Erythroblast (primary cell): ENCODE data around the gene DDX54.

Source experiments
- DNase-seq, 2 experiments: peaks; one replicate each; lab custom pipeline; 2025; lab: John Stamatoyannopoulos, UW
- GATA1 ChIP-seq: IDR thresholded peaks from 2 replicates; pipeline ENCODE4 v1.6.1; 2011; ENCODE audit warnings: low read depth, mild to moderate bottlenecking, control low read depth, low read length, moderate library complexity
- POLR2A ChIP-seq: IDR thresholded peaks from 2 replicates; pipeline ENCODE4 v1.6.1; 2011; ENCODE audit warnings: mild to moderate bottlenecking, low read length

The DDX54 gene

DNA sequence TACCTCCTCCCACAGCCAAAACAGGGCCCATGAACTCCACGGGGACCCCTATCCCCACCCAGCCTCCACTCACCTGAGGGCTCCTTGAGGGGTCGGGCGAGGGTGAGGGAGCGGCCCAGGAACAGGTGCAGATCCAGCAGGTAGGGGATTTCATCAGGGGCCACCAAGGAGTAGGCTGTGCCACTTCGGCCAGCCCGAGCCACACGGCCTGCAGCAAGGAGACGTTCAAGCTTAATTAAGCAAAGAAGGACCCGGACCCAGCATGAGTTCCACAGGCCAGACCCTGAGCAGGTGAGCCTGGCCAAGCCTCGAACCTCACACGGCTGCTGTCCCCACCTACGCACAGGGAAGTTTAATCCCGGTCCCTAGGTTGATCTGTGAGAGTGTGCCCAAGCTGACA is 15.6 kb downstream of the DDX54 start:
- TF ChIP-seq GATA1 (no peak), POLR2A (no peak)
- no peak for DNase-seq

DNA sequence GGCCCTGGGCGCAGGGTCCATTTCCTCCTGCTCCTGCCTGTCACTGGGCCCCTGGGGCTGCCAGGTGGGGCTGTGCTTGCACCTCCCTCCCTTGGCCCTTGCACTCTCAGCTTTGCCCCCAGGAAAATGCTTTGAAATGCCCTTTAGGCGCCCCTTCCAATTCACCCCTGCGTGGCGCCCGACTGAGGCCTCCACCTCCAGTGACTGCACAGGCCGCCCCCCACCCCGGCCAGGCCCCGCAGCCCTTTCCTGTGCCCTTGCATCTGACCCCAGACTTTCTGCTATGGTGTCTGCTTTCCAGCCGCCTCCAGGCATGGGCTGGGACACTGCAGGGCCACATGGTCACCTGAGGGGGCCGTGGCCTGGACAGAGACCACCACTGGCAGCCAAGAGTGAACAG is 17.4 kb downstream of the DDX54 start:
- no peak for TF ChIP-seq GATA1
- no peak for TF ChIP-seq POLR2A
- no peak for DNase-seq

DNA sequence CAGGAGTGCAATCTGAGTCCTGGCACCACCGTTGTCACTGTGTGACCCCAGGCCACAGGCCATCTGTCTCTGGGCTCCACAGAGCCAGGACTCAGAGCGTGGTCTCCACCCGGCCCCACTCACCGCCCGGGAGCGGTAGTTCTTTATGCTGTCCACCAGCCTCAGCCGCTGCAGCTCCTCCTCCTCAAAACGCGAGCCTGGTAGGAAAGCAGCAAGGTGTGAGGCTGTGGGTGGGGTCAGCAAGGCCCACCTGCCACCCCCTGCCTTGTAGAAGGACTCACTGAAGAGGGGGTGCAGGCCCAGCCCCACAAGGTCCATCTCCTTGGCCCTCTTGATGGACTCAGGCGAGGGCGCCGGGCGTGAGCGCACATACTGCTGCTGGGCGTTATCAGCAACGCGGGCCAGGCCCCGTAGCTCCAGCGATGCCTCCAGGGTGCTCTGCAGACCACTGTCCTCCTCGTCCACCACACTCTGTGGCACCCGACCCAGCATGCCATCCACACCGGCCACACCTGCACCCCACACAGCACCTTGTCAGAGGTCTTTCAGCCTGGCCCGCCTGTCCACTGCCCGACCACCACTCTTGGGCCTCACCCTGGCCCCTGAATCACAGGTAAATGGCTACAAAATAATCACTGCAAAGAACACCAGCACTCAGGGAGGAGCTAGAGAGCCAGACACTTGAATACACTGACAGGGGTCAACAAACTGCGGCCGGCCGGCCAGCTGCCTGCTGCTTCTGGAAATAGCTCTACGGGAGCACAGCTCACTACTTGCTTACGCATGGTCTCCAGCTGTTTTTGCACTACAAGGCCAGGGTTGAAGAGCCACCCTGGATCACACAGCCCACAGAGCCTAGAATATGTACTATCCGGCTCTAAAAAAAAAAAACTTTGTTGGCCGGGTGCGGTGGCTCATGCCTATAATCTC is 19.5 kb downstream of the DDX54 start:
- TF ChIP-seq GATA1: no peak
- no peak for TF ChIP-seq POLR2A
- no peak for DNase-seq

DNA sequence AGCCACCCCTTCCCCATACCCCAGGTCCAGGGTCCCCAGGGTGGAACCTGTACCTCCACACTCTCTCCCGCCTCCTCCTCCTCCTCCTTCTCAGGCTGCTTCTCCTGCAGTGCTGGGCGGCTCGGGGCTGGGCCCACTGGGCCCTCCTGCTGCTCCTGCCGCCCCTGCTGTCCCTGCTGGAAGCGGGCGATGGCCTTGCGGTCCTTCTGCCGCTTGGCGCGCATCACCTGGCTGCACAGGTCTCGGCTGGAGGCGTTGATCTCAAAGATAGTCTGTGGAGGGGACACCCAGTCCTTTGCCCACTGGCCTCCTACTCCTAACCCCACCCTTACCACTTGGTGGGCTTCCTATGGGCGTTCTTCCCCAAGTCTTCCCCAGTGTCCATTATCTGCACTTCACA is 21.3 kb downstream of the DDX54 start:
- TF ChIP-seq POLR2A (no peak), GATA1 (no peak)
- DNase-seq: no peak

DNA sequence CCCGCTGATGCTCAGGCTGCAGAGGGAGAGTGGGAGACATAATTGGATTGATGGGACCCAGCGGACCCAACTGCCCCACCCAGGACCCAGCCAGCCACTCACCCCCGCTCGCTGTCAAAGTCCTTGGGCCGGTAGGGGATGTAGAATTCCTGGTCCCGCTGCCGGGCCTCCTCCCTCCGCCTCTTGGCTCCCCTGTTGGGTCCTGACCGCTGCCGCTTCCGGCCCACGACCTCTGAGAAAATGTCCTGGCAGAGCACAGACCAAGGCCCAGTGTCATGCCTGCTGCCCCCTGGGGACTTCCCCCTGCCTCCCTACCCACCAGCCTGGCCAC is 22.3 kb downstream of the DDX54 start:
- DNase-seq: no peak
- TF ChIP-seq POLR2A (no peak), GATA1 (no peak)

DNA sequence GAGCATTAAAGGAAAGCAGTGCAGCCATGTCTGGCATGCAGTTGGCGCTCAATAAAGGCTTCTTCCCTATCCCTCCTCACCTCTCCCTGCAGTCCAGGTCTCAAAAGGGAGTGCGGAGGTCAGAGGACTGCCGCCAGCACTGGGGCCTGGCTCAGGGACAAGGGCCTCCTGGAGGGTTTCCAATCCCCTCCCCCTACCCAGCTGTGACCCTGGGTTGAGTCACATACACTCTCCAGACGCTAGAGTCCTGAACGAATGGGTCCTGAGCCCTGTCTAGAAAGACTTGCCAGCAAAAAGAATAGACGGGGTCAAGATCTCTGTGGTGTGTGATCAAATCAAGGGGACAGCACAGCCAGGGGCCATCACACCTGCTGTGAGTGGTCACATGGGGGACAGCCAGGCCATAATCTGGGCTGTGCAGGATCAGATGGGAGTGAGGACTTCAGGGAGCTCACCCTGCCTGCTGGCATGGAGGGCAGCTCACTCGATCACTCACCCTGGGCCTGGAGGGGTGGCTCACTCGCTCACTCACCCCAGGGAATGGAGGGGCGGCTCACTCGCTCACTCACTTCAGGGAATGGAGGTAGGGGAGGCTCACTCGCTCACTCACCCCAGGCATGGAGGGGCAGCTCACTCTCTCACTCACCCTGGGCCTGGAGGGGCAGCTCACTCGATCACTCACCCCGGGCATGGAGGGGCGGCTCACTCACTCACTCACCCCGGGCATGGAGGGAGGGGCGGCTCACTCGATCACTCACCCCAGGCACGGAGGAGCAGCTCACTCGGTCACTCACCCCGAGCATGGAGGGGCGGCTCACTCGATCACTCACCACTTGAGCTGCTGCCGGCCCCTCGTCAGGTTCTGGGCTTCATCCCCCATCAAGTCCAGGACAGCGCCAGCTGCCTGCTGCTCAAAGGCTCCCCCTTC is 22.9 kb downstream of the DDX54 start:
- TF ChIP-seq GATA1 (no peak), POLR2A (no peak)
- DNase-seq: no peak

DNA sequence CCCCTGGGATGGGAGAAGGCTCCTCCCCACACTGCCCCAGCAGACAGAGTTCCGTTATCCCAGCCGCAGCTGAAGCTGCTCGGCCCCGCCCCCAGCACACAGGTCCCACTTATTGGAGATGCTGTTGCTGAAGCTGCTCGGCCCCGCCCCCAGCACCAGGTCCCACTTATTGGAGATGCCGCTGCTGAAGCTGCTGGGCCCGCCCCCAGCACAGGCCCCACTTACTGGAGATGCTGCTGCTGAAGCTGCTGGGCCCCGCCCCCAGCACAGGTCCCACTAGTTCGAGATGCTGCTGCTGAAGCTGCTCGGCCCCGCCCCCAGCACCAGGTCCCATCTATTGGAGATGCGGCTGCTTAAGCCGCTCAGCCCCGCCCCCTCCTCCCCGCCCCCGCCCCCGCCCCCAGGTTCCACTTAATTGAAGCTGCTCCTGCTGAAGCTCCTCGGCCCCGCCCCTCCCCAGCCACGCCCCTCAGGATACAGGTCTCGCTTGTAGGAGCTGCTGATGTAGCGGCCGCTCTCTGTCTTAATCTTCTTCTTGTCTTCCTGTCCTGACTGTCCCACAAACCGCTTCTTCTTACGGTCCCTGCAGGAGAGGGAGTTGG is 23.8 kb downstream of the DDX54 start:
- DNase-seq: peak; percentile 15 to 31
- no peak for TF ChIP-seq GATA1
- no peak for TF ChIP-seq POLR2A

DNA sequence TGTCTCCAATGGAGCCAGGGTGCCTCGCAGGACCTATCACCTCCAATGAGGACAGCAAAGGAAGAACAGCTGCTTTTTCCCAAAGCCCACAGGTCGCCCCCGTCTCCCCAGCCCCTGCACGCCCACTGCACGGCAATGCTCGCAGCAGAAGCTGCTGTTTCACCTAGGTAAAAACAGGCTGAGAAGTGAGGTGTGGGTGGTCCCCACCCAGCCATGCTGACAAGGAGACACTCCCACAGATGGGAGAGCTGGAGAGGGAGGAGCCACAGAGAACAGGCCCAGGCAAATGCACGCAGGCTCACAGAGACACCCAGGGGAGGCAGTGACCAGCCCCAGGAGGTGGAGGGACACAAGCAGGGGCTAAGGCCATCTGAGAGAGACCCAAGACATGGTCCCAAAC is 25.3 kb downstream of the DDX54 start:
- TF ChIP-seq GATA1 (no peak), POLR2A (no peak)
- DNase-seq: peak in 1 of 2 experiments; percentile 25

DNA sequence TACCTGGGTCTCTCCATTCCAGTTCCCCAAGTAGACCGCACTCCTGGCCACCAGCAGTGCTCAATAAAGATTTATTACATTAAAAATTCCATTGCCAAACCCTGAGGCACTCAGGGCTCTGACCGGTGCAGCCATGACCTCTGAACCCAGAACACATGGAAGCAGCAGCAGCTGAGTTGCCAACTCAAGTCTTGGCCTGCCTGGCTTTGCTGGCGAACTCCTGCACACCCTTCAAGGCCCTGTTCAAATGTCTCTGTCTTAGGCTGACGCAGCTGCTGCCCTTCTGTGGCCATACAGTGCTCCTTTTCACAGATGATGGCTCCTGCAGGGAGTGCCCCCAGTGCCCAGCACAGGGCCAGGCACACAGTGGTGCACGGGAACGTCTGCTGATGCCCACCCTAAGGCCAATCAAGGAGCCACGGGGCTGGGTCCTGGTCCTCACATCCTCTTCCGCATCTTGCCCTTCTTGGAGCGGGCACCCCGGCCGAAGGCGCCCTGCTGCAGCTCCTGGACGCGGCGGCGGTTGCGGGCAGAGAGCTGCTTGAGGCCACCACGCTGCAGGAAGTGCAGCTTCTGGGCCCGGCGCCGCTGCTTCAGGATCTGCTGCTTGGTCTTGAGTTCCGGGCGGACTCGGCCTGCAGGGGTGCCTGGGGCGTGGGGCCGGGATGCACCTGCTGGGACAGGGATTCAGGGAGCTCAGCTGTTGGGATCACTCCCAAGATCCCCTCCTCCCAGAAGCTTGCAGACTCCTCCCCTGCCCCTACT is 26.7 kb downstream of the DDX54 start:
- TF ChIP-seq GATA1 (no peak), POLR2A (no peak)
- no peak for DNase-seq

DNA sequence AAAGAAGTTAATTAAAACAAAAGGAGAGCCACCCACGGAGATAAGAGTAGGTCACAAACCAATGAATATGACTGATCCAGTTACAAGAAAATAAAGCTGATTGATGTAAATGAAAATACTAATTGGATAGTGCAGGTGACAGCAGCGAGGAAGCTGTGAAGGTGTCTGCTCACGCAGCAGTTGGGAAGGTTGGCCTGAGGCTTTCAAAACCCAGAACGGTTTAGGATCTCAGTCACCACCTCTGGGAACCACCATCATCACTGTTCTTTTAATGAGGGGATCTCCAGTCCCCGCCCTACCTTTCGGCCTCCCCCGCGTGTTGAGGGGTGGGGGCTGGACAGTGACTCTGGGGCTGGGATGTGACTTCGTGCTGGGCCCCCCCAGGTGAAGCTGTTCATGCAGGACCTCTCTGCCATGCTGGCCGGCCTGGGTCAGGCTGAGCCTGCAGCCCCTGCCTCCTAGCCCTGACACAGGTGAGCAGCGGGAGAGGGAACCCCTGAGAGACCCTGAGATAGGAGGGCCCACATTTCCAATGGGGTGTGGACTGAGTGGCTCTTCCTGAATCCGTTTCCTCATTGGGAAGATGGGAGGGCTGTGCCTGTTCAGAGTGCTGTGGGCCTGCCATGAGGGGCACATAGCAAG is 27.9 kb downstream of the DDX54 start:
- no peak for DNase-seq
- TF ChIP-seq POLR2A (no peak), GATA1 (no peak)

DNA sequence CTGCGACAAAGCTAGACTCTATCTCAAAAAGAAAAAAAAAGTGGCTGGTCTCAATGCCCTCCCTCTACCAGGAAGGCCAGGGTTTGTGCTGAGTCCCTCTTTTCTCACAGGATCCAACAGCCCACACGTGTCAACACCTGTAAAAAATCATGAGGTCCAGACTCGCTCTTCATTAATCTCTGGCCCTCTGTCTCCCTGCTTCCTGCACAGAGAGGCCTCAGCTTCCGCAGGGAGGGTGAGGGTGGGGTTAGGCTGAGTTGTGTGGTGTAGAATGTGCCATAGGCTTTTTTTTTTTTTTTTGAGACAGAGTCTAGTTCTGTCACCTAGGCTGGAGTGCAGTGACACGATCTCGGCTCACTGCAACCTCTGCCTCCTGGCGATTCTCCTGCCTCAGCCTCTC is 29.6 kb downstream of the DDX54 start:
- DNase-seq: no peak
- TF ChIP-seq POLR2A (no peak), GATA1 (no peak)

DNA sequence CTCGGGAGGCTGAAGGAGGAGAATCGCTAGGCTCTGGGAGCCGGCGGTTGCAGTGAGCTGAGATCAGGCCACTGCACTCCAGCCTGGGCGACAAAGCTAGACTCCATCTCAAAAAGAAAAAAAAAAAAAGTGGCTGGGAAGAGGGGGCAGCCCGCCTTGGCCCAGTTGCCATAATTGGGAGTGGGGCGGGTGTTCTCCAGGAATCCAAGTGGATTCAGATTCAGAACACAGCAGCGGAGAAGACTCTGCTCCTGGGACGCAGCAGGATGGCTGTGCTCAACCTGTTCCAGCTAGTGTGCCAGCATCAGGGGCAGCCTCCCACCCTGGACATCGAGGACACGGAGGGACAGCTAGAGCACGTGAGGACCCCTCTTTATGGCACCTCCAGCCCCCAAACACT is 30.2 kb downstream of the DDX54 start:
- no peak for DNase-seq
- no peak for TF ChIP-seq POLR2A
- TF ChIP-seq GATA1: no peak
